Body of pancreas (tissue), 4 donors: ENCODE measurements around the gene ARHGAP33.

Experiments used
- POLR2A ChIP-seq, 3 donors: fragments of 450-650 bp; IDR thresholded peaks; one replicate each; pipeline ENCODE4 v1.6.1; 2016; ENCODE audit warnings: antibody characterized with exemption in 3 of 3, mild to moderate bottlenecking in 2 of 3
- TF ChIP-seq, protein P1 (sequence below), 7 experiments: fragments of 450-650 bp in 4 of 7; fragments of 200-600 bp in 3 of 7; sonication (generic) in 3 of 7; IDR thresholded peaks; one replicate each; pipeline ENCODE4 v1.5.1; 2016 to 2019; ENCODE audit warnings: antibody characterized with exemption in 7 of 7

DNA sequence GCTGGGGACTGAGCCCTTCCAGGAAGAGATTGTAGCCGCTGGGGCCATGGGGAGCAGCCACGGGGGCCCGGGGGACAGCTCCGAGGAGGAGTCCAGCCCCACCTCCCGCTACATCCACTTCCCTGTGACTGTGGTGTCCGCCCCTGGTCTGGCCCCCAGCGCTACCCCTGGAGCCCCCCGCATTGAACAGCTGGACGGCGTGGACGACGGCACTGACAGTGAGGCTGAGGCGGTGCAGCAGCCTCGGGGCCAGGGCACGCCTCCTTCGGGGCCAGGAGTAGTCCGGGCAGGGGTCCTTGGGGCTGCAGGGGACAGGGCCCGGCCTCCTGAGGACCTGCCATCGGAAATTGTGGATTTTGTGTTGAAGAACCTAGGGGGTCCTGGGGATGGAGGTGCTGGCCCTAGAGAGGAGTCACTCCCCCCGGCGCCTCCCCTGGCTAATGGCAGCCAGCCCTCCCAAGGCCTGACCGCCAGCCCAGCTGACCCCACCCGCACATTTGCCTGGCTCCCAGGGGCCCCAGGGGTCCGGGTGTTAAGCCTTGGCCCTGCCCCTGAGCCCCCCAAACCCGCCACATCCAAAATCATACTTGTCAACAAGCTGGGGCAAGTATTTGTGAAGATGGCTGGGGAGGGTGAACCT is 42.7 kb upstream of the ARHGAP33 start:
- TF ChIP-seq POLR2A (IDR thresholded peaks at IDR 0.05) = no peak
- TF ChIP-seq, protein P1, sequence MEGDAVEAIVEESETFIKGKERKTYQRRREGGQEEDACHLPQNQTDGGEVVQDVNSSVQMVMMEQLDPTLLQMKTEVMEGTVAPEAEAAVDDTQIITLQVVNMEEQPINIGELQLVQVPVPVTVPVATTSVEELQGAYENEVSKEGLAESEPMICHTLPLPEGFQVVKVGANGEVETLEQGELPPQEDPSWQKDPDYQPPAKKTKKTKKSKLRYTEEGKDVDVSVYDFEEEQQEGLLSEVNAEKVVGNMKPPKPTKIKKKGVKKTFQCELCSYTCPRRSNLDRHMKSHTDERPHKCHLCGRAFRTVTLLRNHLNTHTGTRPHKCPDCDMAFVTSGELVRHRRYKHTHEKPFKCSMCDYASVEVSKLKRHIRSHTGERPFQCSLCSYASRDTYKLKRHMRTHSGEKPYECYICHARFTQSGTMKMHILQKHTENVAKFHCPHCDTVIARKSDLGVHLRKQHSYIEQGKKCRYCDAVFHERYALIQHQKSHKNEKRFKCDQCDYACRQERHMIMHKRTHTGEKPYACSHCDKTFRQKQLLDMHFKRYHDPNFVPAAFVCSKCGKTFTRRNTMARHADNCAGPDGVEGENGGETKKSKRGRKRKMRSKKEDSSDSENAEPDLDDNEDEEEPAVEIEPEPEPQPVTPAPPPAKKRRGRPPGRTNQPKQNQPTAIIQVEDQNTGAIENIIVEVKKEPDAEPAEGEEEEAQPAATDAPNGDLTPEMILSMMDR (IDR thresholded peaks at IDR 0.05) = no peak
